Immature natural killer cell (primary cell): ENCODE results near the gene BACH1. TPM values are rescaled to one million over a fixed set of nuclear protein-coding genes. Genes with fewer than 3 reads are reported as not detected.
A peak's percentile ranks its signal among the peaks of the same experiment; 100 is the strongest.

Source experiments
- DNase-seq, 3 donors: peaks; one replicate each; pipeline ENCODE4 v3.0.0; 2022; ENCODE audit warnings: mixed read lengths in 1 of 3
- H3K27ac Mint-ChIP-seq, 6 donors: one replicate each; pipeline ENCODE4 v1.8.0; 2020; ENCODE audit warnings: mixed read lengths in 6 of 6, mild to moderate bottlenecking in 5 of 6, inconsistent platforms in 4 of 6, moderate library complexity in 3 of 6
- H3K27me3 Mint-ChIP-seq, 3 donors: one replicate each; pipeline ENCODE4 v1.8.0; 2020 to 2021; ENCODE audit warnings: low read depth in 3 of 3, mild to moderate bottlenecking in 3 of 3, mixed read lengths in 3 of 3, moderate library complexity in 3 of 3, inconsistent platforms in 1 of 3
- H3K36me3 Mint-ChIP-seq, 3 donors: one replicate each; pipeline ENCODE4 v1.8.0; 2020; ENCODE audit warnings: mixed read lengths in 3 of 3, inconsistent platforms in 2 of 3, mild to moderate bottlenecking in 2 of 3
- H3K4me1 Mint-ChIP-seq, 2 donors: one replicate each; pipeline ENCODE4 v1.8.0; 2020; ENCODE audit warnings: inconsistent platforms in 2 of 2, mild to moderate bottlenecking in 2 of 2, mixed read lengths in 2 of 2, moderate library complexity in 1 of 2
- H3K4me3 Mint-ChIP-seq, 5 donors: one replicate each; pipeline ENCODE4 v1.8.0; 2020; ENCODE audit warnings: mild to moderate bottlenecking in 5 of 5, mixed read lengths in 5 of 5, inconsistent platforms in 3 of 5, moderate library complexity in 3 of 5
- H3K9me3 Mint-ChIP-seq, 6 donors: one replicate each; pipeline ENCODE4 v1.8.0; 2020; ENCODE audit warnings: mild to moderate bottlenecking in 6 of 6, mixed read lengths in 6 of 6, inconsistent platforms in 4 of 6, moderate library complexity in 3 of 6
- polyA plus RNA-seq, 3 donors: library from polyadenylated mRNA; unstranded; fragments of 300-500 nt; fragmentation: Illumina TruSeq; gene quantifications; one replicate each; pipeline ENCODE4 v1.2.3, GENCODE V29; 2021

BACH1 gene
- polyA plus RNA-seq, 3 donors from 2014 or later, result 10.1 to 30.2 (median 17.4) TPM

DNA sequence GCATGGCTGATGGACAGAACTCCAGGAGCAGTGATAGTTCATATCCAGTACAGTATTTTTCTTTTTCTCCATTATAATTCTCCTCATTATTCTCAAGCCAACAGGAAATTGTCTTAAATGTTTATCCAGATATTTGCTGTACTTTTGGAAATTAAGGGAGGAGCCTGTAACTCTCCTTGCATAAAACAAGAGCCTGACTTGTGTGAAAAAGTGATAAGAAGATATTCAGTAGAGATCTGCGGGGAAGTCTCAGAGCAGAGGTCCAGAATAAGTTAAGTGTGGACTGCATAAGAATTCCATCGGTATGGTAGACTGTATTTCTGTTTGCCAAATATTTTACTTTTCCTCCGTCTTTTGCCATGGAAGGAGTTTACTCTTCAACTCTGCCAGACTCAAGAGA lies 70.2 kb downstream of the BACH1 start:
- Mint-ChIP-seq H3K4me1 (no peaks in the 10 kb centered on the region), H3K27me3 (no peaks in the 10 kb centered on the region), H3K4me3 (no peak overlapping the region), H3K27ac (no peak overlapping the region), H3K9me3 (no peaks in the 10 kb centered on the region), H3K36me3 (peaks cover 9 to 12% (median 9%) of the 10 kb centered on the region in 3 donors)
- no peak for DNase-seq

DNA sequence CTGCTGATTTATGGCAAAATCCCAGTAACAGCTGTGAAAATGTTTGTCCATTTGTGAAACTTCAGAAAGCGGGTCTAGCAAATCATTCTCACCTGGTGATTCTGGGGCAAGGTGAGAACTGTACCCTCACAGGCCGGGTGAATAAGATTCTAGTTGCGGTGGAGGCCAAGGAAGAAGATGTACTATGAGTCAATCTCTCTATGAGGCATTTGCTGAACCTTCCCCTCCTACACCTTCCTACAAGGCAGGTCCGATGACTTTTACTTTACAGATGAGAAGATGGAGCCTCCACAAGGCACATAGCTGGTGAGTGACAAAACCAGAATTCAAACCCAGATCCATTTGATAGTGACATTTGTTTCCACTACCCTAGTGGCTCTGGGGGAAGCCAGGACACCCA lies 72.7 kb downstream of the BACH1 start:
- no peak overlapping the region for H3K4me3 Mint-ChIP-seq
- no peaks in the 10 kb centered on the region for H3K27me3 Mint-ChIP-seq
- no peaks in the 10 kb centered on the region for H3K9me3 Mint-ChIP-seq
- peaks cover 3% of the 10 kb centered on the region in 2 donors for H3K4me1 Mint-ChIP-seq
- no peak overlapping the region for H3K27ac Mint-ChIP-seq
- DNase-seq, result no peak
- peaks cover 4 to 9% (median 7%) of the 10 kb centered on the region in 3 donors for H3K36me3 Mint-ChIP-seq

DNA sequence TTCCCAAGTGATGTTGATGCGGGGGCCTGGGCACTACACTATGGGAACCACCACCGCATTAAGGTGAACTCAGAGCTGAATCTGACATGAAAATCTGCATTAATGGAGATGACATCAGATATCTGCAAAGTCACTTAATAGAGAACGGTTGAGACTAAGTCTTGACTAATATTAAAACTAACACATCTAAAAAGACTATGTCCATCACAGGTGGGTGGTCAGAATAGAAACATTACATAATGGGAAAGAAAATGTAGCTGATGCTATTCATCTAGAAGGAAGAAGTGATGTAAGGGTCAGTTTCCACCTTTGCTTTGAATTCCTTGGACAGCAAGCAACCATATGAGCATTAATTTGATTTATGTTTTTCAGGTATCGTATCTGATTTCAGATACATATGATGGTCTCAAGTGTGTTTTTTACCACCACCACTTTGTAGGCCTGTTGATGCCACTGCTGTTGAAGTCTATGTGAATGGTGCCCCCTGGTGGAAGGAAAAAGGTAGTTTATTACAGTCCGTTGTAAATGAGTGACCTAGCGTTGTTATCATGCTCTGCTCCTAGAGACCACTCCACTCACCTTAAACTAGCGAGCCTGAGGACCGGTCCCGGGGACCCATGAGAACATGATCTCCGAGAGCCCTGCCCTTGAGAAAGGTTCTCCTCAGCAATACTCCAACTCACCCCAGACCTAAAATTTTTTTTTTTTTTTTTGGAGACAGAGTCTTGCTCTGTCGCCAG lies 73.5 kb downstream of the BACH1 start:
- Mint-ChIP-seq H3K27me3 (no peaks in the 10 kb centered on the region), H3K27ac (no peak overlapping the region), H3K4me3 (no peak overlapping the region), H3K36me3 (peaks cover 4 to 9% (median 7%) of the 10 kb centered on the region in 3 donors), H3K4me1 (peaks cover 10% of the 10 kb centered on the region in 2 donors), H3K9me3 (no peaks in the 10 kb centered on the region)
- peak; percentile 58 to 69 (median 62) for DNase-seq

GRCh38 chr21:29374481-29374880 lies 75.8 kb downstream of the BACH1 start:
- H3K36me3 Mint-ChIP-seq, result peaks cover 3 to 4% (median 3%) of the 10 kb centered on the region in 3 donors
- H3K27me3 Mint-ChIP-seq, result no peaks in the 10 kb centered on the region
- H3K9me3 Mint-ChIP-seq, result no peaks in the 10 kb centered on the region
- no peak overlapping the region for H3K4me3 Mint-ChIP-seq
- H3K4me1 Mint-ChIP-seq, result peaks cover 10% of the 10 kb centered on the region in 2 donors
- no peak for DNase-seq
- no peak overlapping the region for H3K27ac Mint-ChIP-seq

DNA sequence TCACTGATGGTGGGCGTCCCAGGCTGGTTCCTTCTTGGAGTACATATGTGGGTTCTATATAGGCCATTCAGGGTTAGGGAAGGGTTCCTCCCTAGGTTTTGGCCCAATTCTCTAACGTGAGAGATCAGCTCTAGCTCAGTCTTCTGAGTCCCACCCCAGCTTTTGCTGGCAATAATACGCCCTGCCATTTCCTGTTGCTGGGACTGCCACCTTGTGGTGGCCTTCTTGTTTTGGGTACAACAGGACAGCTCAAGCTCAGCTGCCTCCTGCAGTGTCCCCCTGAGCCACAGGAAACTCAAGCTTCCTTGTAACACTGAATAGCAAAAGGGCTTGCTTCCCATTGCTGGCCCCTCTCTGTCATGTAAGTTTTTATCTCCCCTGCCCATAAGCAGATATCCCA lies 77.8 kb downstream of the BACH1 start:
- H3K27ac Mint-ChIP-seq, result peak overlapping the region in 3 of 6 donors; percentile 28 to 52 (median 50)
- peaks cover 0 to 2% (median 0%) of the 10 kb centered on the region in 6 donors for H3K9me3 Mint-ChIP-seq
- peaks cover 3 to 4% (median 3%) of the 10 kb centered on the region in 3 donors for H3K36me3 Mint-ChIP-seq
- no peak overlapping the region for H3K4me3 Mint-ChIP-seq
- peak; percentile 33 to 45 (median 37) for DNase-seq
- no peaks in the 10 kb centered on the region for H3K27me3 Mint-ChIP-seq
- H3K4me1 Mint-ChIP-seq, result peaks cover 10% of the 10 kb centered on the region in 2 donors

- Mint-ChIP-seq H3K9me3 (peaks cover 0 to 2% (median 0%) of the 10 kb centered on the region in 6 donors), H3K27me3 (no peaks in the 10 kb centered on the region), H3K27ac (peak overlapping the region in 1 of 6 donors; percentile 52), H3K4me1 (peaks cover 10% of the 10 kb centered on the region in 2 donors), H3K36me3 (peaks cover 3 to 4% (median 3%) of the 10 kb centered on the region in 3 donors), H3K4me3 (no peak overlapping the region)
- no peak for DNase-seq
Measured at GRCh38 chr21:29377266-29377665, 78.5 kb downstream of the BACH1 start.

- peaks cover 0 to 2% (median 0%) of the 10 kb centered on the region in 6 donors for H3K9me3 Mint-ChIP-seq
- no peaks in the 10 kb centered on the region for H3K27me3 Mint-ChIP-seq
- H3K4me3 Mint-ChIP-seq, result no peak overlapping the region
- no peak overlapping the region for H3K27ac Mint-ChIP-seq
- no peak for DNase-seq
- peaks cover 10% of the 10 kb centered on the region in 2 donors for H3K4me1 Mint-ChIP-seq
- peaks cover 0 to 8% (median 3%) of the 10 kb centered on the region in 3 donors for H3K36me3 Mint-ChIP-seq
Measured at GRCh38 chr21:29378832-29379231, 80.1 kb downstream of the BACH1 start.

GRCh38 chr21:29379517-29380054 lies 80.9 kb downstream of the BACH1 start:
- Mint-ChIP-seq H3K9me3 (peaks cover 0 to 2% (median 0%) of the 10 kb centered on the region in 6 donors), H3K36me3 (peaks cover 0 to 8% (median 3%) of the 10 kb centered on the region in 3 donors), H3K27me3 (no peaks in the 10 kb centered on the region), H3K27ac (no peak overlapping the region), H3K4me1 (peaks cover 10% of the 10 kb centered on the region in 2 donors), H3K4me3 (no peak overlapping the region)
- DNase-seq, result no peak

DNA sequence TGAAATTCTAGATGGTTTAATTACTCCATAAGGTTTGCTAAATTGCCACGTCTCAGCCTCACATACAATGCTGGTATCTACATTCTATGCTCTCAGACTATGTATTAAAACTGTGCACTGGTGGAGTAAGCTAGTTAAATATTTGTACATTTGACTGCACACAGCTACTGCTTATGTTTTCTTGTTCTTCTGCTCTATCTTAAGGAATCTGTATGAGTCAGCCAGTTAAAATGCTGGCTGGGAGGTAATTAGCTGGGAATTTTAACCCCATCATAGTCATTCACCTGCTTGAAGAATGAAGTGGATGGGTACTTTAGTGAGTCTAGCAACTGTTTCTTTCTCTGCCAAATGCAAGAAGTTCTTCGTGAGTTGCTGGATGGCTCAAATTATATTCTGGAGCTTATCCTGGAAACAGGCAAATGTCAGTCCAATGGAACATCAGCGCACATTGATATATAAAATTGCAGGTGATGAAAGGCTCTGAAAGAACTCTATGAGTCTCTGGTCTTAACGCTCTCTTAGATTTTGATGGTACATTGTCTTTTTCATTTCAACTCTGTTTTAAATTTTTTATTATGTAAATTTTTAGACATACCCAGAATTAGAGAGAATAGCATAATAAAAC lies 83.4 kb downstream of the BACH1 start:
- no peak overlapping the region for H3K27ac Mint-ChIP-seq
- H3K27me3 Mint-ChIP-seq, result no peaks in the 10 kb centered on the region
- no peak for DNase-seq
- peaks cover 0 to 2% (median 0%) of the 10 kb centered on the region in 6 donors for H3K9me3 Mint-ChIP-seq
- peaks cover 0 to under 1% of the 10 kb centered on the region in 2 donors for H3K4me1 Mint-ChIP-seq
- no peak overlapping the region for H3K4me3 Mint-ChIP-seq
- peaks cover 0 to 8% (median 3%) of the 10 kb centered on the region in 3 donors for H3K36me3 Mint-ChIP-seq

DNA sequence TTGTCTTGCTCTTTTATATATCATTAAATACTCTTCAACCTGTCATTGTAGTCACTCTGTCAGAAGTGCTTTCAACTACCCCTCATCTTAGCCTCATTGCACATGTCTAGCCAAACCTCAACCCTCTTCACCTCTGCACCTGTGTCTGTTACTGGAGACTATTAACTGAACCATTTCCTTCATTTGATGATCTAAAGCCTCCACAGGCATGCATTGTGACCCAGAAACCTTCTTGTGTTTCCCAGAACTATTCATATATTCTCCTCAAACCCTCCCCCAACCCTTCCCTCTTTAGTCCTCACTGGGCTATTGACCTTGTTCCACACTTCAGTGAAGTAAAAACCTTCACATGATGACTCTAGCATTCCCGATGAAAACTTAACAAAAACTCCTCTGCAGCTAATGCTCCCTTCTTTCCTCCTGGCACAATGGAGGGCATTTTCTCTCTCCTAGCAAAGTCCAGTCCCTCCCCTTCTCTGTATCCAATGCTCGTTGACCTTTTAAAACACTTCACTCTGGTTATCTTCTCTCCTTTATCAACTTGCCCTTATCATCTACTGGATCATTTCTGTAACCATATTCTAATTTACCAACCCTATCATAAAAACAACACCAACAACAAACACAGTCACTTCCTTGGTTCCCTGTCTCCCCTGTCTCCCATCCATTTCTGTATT lies 86.1 kb downstream of the BACH1 start:
- H3K27me3 Mint-ChIP-seq, result no peaks in the 10 kb centered on the region
- H3K4me3 Mint-ChIP-seq, result no peak overlapping the region
- H3K4me1 Mint-ChIP-seq, result no peaks in the 10 kb centered on the region
- H3K9me3 Mint-ChIP-seq, result peaks cover 0 to 2% (median 0%) of the 10 kb centered on the region in 6 donors
- no peak for DNase-seq
- peaks cover 0 to 3% (median 3%) of the 10 kb centered on the region in 3 donors for H3K36me3 Mint-ChIP-seq
- no peak overlapping the region for H3K27ac Mint-ChIP-seq

- H3K4me1 Mint-ChIP-seq, result no peaks in the 10 kb centered on the region
- H3K27ac Mint-ChIP-seq, result no peak overlapping the region
- H3K36me3 Mint-ChIP-seq, result peaks cover 0 to 3% (median 3%) of the 10 kb centered on the region in 3 donors
- DNase-seq, result no peak
- H3K4me3 Mint-ChIP-seq, result no peak overlapping the region
- H3K27me3 Mint-ChIP-seq, result no peaks in the 10 kb centered on the region
- no peaks in the 10 kb centered on the region for H3K9me3 Mint-ChIP-seq
Measured at GRCh38 chr21:29385934-29386520, 87.3 kb downstream of the BACH1 start.

DNA sequence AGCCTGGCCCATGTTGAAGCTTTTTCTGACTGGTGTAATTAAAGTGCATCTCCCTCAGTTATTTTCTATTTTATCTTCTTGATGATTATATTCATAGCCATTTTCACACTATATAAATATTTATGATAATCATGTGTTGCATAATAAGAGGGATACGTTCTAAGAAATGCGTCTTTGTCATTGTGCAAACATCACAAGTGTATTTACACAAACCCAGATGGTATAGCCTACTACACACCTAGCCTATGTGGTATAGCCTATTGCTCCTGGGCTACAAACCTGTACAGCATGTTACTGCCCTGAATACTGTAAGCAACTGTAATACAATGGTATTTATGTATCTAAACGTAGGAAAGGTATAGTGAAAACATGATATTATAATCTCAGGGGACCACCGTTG lies 88.1 kb downstream of the BACH1 start:
- H3K36me3 Mint-ChIP-seq, result peaks cover 0 to 3% (median 3%) of the 10 kb centered on the region in 3 donors
- no peaks in the 10 kb centered on the region for H3K4me1 Mint-ChIP-seq
- no peak for DNase-seq
- H3K9me3 Mint-ChIP-seq, result no peaks in the 10 kb centered on the region
- no peak overlapping the region for H3K4me3 Mint-ChIP-seq
- no peaks in the 10 kb centered on the region for H3K27me3 Mint-ChIP-seq
- no peak overlapping the region for H3K27ac Mint-ChIP-seq

DNA sequence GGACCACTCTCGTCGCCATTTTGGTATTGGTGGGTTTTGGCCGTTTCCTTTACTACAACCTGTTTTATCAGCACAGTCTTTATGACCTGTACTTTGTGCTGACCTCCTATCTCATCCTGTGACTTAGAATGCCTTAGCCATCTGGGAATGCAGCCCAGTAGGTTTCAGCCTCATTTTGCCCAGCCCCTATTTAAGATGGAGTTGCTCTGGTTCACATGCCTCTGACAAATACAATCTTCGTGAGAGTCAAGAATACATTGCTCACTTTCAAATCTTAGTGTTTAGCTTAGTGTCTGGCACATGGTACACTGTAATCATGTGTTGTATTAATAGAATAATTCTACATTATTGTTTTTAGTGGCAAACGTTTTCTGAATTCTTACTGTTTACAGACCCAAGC lies 88.9 kb downstream of the BACH1 start:
- H3K4me3 Mint-ChIP-seq, result no peak overlapping the region
- peaks cover 0 to 3% (median 2%) of the 10 kb centered on the region in 3 donors for H3K36me3 Mint-ChIP-seq
- no peak for DNase-seq
- H3K27ac Mint-ChIP-seq, result no peak overlapping the region
- no peaks in the 10 kb centered on the region for H3K4me1 Mint-ChIP-seq
- H3K27me3 Mint-ChIP-seq, result peaks cover 0 to 2% (median 0%) of the 10 kb centered on the region in 3 donors
- no peaks in the 10 kb centered on the region for H3K9me3 Mint-ChIP-seq
